NB4 (cell line): Measurements from ENCODE around the gene ARL8B.

Experiments
- MYC ChIP-seq: IDR thresholded peaks from 2 replicates; pipeline ENCODE4 v1.6.1; 2011; ENCODE audit warnings: low read depth, low read length
- POLR2A ChIP-seq: IDR thresholded peaks from 2 replicates; pipeline ENCODE4 v1.6.1; 2011; ENCODE audit warnings: mild to moderate bottlenecking; ENCODE audit not compliant: insufficient read length; ENCODE audit errors: extremely low read depth
- TF ChIP-seq, protein P1 (sequence below): IDR thresholded peaks from one replicate; pipeline ENCODE4 v1.5.1; 2012; ENCODE audit warnings: low read depth, low read length
- TF ChIP-seq, protein P2 (sequence below): IDR thresholded peaks from 2 replicates; pipeline ENCODE4 v1.6.1; 2011; ENCODE audit warnings: low read depth, low read length

DNA sequence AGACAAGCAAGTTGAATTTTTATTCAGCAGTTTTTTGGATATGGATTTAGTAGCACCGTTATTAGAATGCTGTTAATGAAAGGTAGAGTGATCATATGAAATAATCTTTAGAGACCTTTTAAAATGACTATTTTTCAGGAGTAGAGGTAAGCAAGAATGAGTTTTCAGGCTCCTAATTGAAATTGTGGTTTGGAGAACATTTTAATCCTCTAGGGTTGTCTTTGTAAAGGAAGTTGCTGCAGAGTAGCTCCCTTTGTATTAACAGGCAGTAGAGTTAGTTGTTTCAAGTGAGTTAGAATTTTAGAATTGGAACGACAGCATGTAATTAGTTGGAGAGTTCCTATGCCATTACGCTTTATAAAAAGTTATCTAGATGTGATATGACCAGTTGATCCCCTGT is 38.2 kb downstream of the ARL8B start:
- TF ChIP-seq, protein P1, sequence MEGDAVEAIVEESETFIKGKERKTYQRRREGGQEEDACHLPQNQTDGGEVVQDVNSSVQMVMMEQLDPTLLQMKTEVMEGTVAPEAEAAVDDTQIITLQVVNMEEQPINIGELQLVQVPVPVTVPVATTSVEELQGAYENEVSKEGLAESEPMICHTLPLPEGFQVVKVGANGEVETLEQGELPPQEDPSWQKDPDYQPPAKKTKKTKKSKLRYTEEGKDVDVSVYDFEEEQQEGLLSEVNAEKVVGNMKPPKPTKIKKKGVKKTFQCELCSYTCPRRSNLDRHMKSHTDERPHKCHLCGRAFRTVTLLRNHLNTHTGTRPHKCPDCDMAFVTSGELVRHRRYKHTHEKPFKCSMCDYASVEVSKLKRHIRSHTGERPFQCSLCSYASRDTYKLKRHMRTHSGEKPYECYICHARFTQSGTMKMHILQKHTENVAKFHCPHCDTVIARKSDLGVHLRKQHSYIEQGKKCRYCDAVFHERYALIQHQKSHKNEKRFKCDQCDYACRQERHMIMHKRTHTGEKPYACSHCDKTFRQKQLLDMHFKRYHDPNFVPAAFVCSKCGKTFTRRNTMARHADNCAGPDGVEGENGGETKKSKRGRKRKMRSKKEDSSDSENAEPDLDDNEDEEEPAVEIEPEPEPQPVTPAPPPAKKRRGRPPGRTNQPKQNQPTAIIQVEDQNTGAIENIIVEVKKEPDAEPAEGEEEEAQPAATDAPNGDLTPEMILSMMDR, result no peak
- TF ChIP-seq POLR2A (no peak), MYC (no peak)
- TF ChIP-seq, protein P2, sequence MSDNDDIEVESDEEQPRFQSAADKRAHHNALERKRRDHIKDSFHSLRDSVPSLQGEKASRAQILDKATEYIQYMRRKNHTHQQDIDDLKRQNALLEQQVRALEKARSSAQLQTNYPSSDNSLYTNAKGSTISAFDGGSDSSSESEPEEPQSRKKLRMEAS, result no peak
